Heart left ventricle (tissue), 13 donors: Measurements from ENCODE around the gene LECT2.

Experiments
- CTCF ChIP-seq, 12 donors: fragments of 200-600 bp; sonication (generic) in 4 of 12; IDR thresholded peaks; one replicate each; pipeline versions ENCODE4 v1.5.0 to v1.8.0; 2018 to 2022; ENCODE audit warnings: antibody characterized with exemption in 12 of 12, mild to moderate bottlenecking in 5 of 12
- POLR2A ChIP-seq, 2 donors: fragments of 450-650 bp; IDR thresholded peaks; one replicate each; pipeline ENCODE4 v1.6.1; 2017; ENCODE audit warnings: antibody characterized with exemption in 2 of 2, mild to moderate bottlenecking in 2 of 2, moderate library complexity in 2 of 2
- donor health status: ischemic (EF 13 %, LVEDD 7.1; RV severe dilation, severe dysfunction).
- donor health status: DM: no; HTN: yes; CAD: no.
- donor health status: DM: no; HTN: no; CAD: no.
- donor health status: ischemic (EF 25% LVEDD 6.9; RV normal size, moderate dysfunction).
- donor health status: ischemic (EF 25% LVEDD 5.7; RV mildly dilated, moderate dysfunction).
- donor health status: ischemic (EF 35%, LVEDD 5.7; RV mildly dilated, moderate dysfunction).
- donor health status: nonischemic (EF 11% LVEDD 7.7; RV severe dilation, severe dysfunction).
- donor health status: DM: yes; HTN: yes; CAD: no.
- donor health status: PGD.
- donor health status: ischemic (EF 29% LVEDD 5.4; RV normal size, mild dysfunction).
- donor health status: nonischemic (EF 23%, LVEDD 6.1; RV moderate dilation, normal function).

GRCh38 chr5:136001466-136001981 is 46.7 kb upstream of the LECT2 start:
- TF ChIP-seq CTCF (IDR thresholded peaks at IDR 0.05) (no peak), POLR2A (IDR thresholded peaks at IDR 0.05) (no peak)
